Frontal cortex (tissue), 4 donors: ENCODE measurements around the gene TCEAL1. TPM values are rescaled to one million over a fixed set of nuclear protein-coding genes. Genes with fewer than 3 reads are reported as not detected.

Experiments used
- DNase-seq, 2 donors: peaks; one replicate each; pipeline ENCODE4 v3.0.0; 2012; ENCODE audit warnings: low spot score in 2 of 2
- FAIRE-seq: peaks from 2 replicates; lab custom pipeline; 2012; peaks lifted over from hg19 to GRCh38; lab: Jason Lieb, UNC
- total RNA-seq: library from RNA; depleted of rRNA; stranded (reverse); fragments of >200 nt; gene quantifications from one replicate; pipeline ENCODE4 v1.2.3, GENCODE V29; 2014
- donor health status: control.
- donor health status: control.
- donor health status: control.

Gene TCEAL1
- total RNA-seq, 1 donor from 2014 or later = 57.5 TPM

DNA sequence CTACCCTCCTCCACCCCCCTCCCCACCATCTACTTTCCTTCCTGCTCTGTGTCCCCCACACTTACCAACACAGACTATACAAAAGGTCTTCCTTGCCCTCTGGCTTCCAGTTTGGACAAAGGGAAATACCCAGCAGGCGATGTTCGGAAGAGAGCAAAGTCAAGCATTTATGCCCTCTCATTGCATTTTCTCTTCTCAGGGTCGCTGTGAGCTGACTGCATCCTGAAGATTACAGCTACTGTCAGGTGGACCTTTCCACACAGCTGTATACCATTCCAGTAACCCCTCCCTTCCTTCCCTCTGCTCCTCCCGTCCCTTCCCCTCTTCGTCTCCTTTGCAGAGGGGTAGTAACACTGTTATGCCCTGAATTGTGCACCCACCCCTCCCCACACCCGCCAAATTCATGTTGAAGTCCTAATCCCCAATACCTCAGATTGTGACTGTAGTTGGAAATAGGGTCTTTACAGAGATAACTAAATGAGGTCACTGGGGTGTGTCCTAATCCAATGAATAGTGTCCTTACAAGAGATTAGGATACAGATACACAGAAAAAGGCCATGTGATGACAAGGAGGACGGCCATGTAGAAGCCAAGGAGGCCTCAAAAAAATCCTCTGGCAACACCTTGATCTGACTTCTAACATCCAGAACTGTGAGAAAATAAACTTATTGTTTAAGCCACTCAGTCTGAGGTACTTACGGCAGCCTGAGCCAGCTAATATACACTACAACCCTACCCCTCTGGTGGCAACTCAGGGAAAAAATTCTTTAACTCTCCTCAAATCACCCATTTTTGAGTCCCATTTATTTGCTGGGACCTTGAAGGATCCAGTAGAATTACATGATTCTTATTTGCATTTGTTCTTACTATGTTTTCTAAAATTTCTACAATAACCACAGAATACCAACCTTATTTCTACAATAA lies 46.0 kb downstream of the TCEAL1 start:
- FAIRE-seq = no peak
- DNase-seq = no peak

DNA sequence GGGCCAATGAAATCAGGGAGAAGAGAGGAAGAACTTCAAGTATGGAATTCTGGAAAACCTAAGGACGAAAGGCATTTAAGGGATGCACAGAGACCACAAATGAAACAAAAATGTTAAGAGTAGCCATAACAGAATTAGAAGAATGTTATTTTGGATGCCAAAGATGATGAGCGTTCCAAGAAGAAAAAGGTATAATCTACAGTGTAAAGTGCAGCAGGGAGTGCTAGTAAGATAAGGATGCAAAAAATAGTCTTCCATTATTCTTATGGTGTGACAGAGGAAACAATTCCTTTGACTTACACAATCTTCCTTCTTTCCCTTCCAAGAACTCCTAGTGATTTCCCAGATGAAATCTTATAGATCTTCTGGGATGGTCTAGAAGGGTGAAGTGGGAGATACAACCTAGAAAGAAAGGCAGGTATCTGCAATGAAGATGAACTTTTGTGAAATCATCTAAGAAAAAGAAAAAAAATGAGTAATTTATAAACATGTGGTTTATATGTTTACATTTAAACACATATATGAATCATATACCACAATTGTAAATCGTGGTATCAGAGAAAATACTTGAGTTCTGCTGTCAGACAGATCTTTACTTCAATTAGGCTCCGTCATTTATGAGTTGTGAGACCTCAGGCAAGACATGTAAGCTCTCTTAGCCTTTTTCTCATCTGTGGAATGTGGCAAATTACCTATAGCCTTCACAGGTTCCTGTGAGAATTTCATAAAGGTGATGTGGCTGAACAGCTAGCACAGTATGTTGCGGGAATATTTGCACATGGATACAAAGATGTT lies 49.6 kb downstream of the TCEAL1 start:
- no peak for FAIRE-seq
- no peak for DNase-seq

Other genes starting within 250 kb of the TCEAL1 start
- 0.82 TPM for gene RAB40A, start 109.5 kb upstream of the TCEAL1 start, total RNA-seq
- 54.2 TPM for gene TCEAL4, start 43.5 kb upstream of the TCEAL1 start, total RNA-seq
- 9.8 TPM for gene TCEAL3, start 21.0 kb upstream of the TCEAL1 start, total RNA-seq
- gene MORF4L2, start 57.7 kb downstream of the TCEAL1 start, total RNA-seq = 425 TPM
- gene TMEM31, start 81.9 kb downstream of the TCEAL1 start, total RNA-seq = not detected
- 11.8 TPM for gene PLP1, start 147.9 kb downstream of the TCEAL1 start, total RNA-seq
- 48.9 TPM for gene RAB9B, start 203.3 kb downstream of the TCEAL1 start, total RNA-seq